ENCODE results near the gene ART5.

DNA sequence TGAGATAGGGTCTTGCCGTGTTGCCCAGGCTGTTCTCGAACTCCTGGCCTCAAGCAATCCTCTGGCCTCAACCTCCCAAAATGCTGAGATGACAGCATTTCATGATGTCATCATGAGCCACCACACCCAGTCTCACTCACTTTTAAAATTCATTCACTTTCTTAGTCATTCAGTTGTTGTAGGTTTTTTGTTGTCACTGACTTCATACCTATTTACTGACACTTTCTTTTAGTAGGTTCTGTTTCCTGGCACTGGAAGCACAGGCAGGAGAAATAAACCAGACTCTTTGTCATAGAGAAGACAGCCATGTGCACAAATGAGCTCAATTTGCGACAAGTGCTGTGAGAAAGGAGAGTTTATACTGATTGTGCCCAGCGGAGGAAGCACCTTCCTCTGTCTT lies 10.5 kb downstream of the ART5 start:
- no peak for TF ChIP-seq POLR2A (IDR thresholded peaks at IDR 0.05)
- TF ChIP-seq, protein P1, sequence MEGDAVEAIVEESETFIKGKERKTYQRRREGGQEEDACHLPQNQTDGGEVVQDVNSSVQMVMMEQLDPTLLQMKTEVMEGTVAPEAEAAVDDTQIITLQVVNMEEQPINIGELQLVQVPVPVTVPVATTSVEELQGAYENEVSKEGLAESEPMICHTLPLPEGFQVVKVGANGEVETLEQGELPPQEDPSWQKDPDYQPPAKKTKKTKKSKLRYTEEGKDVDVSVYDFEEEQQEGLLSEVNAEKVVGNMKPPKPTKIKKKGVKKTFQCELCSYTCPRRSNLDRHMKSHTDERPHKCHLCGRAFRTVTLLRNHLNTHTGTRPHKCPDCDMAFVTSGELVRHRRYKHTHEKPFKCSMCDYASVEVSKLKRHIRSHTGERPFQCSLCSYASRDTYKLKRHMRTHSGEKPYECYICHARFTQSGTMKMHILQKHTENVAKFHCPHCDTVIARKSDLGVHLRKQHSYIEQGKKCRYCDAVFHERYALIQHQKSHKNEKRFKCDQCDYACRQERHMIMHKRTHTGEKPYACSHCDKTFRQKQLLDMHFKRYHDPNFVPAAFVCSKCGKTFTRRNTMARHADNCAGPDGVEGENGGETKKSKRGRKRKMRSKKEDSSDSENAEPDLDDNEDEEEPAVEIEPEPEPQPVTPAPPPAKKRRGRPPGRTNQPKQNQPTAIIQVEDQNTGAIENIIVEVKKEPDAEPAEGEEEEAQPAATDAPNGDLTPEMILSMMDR (IDR thresholded peaks at IDR 0.05) = no peak

All from adrenal gland (tissue), 5 donors.